Hepatic stellate cell (primary cell): ENCODE measurements around the gene FGF18.
"Not testable (repeated sequence)": the region's sequence is repeated elsewhere in the genome, so short reads cannot be mapped to it uniquely, and the experiment has no call there.

Source experiments
- DNase-seq: peaks from one replicate; pipeline ENCODE4 v3.0.0; 2011; ENCODE audit warnings: low spot score

The FGF18 gene

DNA sequence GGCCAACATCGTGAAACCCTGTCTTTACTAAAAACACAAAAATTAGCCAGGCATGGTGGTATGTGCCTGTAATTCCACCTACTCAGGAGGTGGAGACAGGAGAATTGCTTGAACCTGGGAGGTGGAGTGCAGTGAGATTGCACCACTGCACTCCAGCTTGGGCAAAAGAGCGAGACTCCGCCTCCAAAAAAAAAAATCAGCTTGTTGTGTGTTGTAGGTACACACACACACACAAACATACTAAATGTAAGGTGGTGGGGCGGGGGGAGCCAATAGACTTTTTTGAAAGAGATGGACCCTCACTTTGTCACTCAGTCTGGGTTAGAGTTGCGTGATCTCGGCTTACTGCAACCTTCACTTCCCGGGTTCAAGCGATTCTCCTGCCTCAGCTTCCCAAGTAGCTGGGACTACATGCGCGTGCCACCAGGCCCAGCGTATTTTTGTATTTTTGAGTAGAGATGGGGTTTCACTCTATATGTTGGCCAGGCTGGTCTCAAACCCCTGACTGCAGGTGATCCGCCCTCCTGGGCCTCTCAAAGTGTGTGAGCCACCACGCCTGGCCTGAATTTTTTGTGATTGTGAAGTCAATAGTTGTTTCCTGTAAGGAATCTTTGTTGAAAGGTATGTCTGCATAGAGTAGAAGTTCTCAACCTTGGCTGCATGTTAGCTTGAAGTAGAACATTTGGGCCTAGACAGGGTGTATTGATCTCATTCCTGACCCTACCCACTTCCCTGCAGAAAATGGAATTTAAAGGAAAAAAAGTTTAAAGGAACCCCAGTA lies 18.1 kb upstream of the FGF18 start:
- DNase-seq = no peak

- DNase-seq = not testable (repeated sequence)
Observed at GRCh38 chr5:171402751-171403150, 16.7 kb upstream of the FGF18 start.

DNA sequence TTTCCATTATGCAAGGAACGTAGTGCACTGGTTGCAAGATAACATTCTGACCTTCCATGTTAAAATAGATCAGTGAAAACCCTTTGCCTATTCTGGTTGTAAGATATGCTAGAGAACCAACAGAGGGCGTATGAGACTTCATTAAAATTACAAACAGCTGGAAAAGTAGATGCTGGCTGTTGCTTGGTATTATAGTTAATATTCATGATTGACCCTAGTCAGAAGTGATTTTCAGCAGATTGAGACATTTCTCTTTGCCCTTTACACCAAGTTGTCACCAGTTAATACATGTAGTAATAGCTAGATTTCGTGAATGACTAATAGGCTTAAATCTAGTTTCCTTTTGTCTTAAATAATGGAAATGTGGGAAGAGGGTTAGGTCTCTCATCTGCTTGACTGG lies 13.8 kb upstream of the FGF18 start:
- no peak for DNase-seq

DNA sequence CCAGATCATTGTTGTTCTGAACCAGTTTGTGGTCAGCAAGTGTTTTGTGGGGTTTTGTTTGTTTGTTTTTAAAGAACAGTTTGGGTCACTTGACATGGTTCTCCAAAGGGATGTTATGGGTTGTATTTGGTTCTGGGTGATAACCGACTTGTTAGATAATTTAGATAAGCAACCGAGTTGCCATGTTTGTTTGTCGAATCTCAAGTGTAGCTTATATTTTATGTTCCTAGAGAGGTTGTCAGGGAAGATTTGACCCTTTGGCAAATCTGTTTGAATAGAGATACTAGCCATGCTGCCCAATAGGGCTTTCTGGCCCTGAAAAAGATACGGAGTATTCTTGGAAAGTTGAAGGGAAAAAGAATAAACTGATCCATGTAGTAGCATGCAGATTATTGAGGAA lies 12.2 kb upstream of the FGF18 start:
- DNase-seq = no peak

GRCh38 chr5:171409164-171410136 lies 10.0 kb upstream of the FGF18 start:
- DNase-seq = no peak

GRCh38 chr5:171410181-171410580 lies 9.3 kb upstream of the FGF18 start:
- DNase-seq = no peak

GRCh38 chr5:171412186-171412585 lies 7.3 kb upstream of the FGF18 start:
- no peak for DNase-seq

GRCh38 chr5:171413153-171413910 lies 6.1 kb upstream of the FGF18 start:
- no peak for DNase-seq

- not testable (repeated sequence) for DNase-seq
Observed at GRCh38 chr5:171413993-171414392, 5.5 kb upstream of the FGF18 start.

DNA sequence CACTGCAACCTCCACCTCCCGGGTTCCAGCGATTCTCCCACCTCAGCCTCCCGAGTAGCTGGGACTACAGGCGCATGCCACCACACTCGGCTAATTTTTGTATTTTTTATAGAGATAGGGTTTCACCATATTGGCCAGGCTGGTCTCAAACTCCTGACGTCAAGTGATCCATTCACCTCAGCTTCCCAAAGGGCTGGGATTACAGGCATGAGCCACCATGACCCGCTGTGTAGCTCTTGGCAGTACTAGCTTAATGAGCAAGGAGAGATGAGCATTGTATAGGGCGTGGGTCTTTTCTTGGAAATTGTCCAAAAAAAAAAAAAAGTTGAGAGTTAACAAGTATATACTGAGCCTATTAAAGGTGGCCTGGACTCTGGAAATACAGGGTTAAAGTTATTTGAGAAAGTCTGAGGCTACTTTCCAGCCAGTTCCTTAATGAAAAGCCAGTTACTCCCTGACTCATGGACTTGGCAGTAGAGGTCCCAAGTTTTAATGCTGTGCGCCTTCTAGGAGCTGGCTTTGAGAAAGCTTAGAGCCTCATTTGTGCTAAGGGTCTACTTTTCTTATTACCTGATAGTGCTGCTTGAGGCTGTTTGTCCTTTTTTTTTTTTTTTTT lies 4.2 kb upstream of the FGF18 start:
- DNase-seq = no peak

DNA sequence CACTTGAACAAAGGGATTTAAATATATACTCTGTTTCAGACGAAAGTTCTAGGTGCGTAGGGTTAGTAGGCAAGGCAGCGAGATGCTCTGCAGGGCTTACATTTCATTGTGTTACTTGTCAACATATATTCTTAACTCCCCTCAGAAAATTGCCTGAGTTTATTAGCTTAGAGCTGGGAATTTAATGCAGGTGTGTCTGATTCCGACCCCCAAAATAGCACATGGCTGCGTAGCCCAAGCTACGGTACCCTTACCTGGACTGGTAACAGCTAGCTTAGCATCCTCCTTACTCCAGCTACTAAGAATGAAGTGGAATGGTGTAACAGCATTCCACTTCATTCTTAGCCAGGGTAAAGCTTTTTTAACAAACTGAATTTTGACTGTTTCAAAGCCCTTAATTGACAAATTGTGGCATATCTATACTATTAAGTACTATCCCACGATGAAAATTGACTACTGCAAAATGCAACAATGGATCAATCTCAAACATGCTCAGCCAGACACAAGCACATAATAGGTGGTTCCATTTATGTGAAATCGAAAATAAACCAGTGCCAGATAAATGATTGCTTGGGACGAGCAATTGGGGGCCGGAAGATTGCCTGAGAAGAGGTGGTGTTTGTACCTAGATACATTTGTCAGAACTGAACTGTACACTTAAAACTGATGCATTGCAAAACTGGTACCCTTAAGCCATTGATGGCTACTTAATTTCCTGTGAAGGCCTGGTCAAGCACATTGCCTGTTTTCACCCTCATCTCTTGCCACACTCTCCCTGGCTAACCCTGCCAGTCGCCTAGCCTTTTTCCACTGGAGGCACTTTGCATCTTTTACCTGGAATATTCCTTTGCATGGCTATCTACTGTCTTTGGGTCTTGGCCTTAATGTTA lies 3.0 kb upstream of the FGF18 start:
- no peak for DNase-seq

GRCh38 chr5:171418316-171418981 lies 998 bp upstream of the FGF18 start:
- peak; percentile 95 for DNase-seq

DNA sequence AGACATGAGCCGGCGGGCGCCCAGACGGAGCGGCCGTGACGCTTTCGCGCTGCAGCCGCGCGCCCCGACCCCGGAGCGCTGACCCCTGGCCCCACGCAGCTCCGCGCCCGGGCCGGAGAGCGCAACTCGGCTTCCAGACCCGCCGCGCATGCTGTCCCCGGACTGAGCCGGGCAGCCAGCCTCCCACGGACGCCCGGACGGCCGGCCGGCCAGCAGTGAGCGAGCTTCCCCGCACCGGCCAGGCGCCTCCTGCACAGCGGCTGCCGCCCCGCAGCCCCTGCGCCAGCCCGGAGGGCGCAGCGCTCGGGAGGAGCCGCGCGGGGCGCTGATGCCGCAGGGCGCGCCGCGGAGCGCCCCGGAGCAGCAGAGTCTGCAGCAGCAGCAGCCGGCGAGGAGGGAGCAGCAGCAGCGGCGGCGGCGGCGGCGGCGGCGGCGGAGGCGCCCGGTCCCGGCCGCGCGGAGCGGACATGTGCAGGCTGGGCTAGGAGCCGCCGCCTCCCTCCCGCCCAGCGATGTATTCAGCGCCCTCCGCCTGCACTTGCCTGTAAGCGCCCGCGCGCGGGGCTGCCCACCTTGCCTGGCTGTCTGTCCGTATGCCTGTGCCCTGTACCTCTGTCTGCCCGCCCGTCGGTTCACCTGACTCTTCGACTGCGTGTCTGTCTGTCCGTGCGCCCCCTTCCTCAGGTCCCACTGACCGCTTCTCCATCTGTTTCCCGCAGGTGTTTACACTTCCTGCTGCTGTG lies 412 bp downstream of the FGF18 start:
- DNase-seq = peak; percentile 37

DNA sequence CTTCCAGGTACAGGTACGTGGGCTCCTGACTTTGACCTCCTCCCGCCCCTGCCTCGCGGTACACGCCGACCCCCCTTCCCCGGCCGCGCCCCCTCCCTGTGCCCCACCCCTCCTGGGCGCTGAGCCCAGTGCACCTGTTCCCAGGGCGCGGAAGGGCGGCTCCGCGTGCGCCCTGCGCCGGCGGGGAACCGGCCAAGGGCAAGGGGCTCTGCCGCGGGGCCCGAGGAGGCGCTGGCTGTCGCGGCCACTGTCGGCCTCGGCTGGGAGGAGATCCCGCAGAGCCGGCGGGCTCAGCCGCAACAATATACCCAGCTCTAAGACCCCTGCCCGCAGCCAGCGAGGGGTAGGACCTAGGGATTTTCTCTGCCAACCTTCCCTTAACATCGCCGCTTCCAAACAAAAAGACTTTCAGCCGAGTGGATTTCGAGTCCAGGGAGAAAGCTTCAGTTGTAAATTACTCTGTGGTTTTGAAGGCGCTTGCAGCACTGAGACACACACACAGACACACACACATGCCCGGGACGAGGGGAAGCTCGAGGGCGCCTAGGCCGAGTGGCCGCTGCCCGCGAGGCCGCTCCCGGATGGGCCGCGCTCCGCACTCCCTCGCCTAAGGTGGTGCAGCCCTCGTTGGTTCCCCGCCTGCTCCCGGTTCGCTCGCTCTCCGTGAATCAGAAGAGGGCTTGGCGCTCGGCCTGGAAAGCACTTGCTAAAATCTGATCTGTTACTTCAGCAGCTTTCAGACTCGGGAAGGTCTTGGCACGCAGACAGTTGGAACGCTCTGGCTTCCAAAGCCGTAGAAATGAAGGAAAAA lies 1.2 kb downstream of the FGF18 start:
- peak; percentile 79 for DNase-seq

GRCh38 chr5:171421331-171422262 lies 2.1 kb downstream of the FGF18 start:
- DNase-seq = no peak

DNA sequence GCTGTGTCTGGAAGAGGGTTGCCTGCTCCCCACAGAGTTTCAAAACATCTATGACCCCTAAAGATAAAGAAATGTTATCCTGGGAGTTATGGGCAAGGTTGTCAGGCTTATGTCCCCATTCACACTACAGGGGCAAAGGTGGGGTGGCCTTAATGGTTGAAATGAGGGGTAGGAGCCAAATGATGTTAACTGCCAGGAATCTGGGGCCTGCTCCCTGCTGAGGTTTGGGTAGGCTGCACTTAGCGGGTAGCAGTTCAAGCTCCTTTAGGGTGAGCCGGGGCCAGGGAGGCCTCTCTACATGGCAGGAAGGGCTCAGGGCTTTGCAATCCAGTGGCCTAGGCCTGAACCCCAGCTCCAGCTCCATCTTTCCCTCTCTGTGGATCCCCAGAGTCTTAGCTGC lies 3.0 kb downstream of the FGF18 start:
- no peak for DNase-seq

DNA sequence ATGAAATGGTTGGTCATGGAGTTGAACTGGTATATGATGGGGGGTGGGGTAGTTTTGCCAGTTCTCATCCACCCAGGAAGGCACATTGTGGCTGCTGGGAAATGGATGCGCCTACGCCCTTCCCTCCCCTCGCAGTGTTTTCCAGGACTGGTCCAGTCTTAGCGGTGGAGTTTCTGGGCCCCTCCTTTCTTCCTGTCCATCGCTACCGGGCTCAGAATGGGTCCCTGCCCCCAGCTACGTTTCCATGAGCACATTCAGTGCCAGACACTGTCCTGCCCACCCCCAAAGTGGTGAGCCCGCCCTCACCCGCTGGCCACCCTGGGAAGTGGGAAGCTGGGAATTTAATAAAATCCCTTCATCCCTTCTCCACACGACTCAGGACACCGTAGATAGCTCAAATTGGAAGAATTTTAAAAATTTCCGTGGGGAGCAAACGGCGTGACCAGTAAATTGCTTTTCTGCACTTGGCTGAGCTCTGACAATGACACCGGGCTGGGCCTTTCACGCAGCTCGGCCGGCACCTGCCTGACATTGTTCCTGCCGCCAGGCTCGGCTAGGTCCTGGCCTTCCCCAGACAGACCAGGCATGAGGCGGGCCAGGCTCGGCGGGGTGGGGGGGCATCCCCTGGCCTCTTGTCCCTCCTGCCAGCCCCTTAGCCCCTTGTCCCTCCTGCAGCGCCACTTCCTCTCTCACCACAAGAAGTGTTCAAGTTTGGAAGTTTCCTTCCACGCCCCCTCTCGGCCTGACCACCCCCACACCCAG lies 3.6 kb downstream of the FGF18 start:
- no peak for DNase-seq
